ENCODE data around the gene SESN3. TPM values are rescaled to one million over a fixed set of nuclear protein-coding genes. Genes with fewer than 3 reads are reported as not detected.
A peak's percentile ranks its signal among the peaks of the same experiment; 100 is the strongest.
"Not testable (repeated sequence)": the region's sequence is repeated elsewhere in the genome, so short reads cannot be mapped to it uniquely, and the experiment has no call there.

Gene SESN3
- total RNA-seq, 4 donors from 2014 or later, result 12.4 to 37.3 (median 25.5) TPM

DNA sequence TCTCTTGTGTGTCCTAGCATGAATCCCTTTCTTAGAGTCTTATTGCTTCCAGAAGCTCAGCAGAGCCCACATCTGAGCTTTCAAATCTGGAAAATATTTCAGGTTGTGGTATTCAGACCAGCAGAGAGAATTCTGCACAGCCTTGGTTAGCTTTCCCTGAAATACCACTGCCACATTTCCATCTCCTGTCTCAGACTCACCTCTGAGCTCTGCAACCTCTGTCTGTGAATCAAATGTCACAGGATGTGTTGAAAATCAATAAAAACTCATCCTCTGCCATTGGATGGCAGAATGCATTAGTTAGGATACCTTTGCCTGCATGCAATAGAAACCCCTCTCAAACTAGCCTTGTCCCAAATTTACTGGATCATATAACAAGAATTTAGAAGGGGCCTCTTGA is 93.7 kb downstream of the SESN3 start:
- H3K4me3 ChIP-seq (ENCODE audit: low read depth, poor library complexity, severe bottlenecking), result no peak overlapping the region
- no peak for DNase-seq (ENCODE audit: low spot score in 2 of 2)
- no peak for TF ChIP-seq POLR2A (IDR thresholded peaks at IDR 0.05)
- TF ChIP-seq, protein P1, sequence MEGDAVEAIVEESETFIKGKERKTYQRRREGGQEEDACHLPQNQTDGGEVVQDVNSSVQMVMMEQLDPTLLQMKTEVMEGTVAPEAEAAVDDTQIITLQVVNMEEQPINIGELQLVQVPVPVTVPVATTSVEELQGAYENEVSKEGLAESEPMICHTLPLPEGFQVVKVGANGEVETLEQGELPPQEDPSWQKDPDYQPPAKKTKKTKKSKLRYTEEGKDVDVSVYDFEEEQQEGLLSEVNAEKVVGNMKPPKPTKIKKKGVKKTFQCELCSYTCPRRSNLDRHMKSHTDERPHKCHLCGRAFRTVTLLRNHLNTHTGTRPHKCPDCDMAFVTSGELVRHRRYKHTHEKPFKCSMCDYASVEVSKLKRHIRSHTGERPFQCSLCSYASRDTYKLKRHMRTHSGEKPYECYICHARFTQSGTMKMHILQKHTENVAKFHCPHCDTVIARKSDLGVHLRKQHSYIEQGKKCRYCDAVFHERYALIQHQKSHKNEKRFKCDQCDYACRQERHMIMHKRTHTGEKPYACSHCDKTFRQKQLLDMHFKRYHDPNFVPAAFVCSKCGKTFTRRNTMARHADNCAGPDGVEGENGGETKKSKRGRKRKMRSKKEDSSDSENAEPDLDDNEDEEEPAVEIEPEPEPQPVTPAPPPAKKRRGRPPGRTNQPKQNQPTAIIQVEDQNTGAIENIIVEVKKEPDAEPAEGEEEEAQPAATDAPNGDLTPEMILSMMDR (IDR thresholded peaks at IDR 0.05), result no peak
- intact Hi-C loops (cut with DNase I; ENCODE audit: low total_unique reads), result no loop called here

DNA sequence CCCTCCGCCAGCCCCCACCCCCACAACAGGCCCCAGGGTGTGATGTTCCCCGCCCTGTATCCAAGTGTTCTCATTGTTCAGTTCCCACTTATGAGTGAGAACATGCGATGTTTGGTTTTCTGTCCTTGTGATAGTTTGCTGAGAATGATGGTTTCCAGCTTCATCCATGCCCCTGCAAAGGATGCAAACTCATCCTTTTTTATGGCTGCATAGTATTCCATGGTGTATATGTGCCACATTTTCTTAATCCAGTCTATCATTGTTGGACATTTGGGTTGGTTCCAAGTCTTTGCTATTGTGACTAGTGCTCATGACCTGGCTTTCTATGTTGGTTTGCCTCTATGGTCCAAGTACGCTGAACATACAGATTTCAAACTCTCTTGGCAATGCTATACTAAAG is 94.3 kb downstream of the SESN3 start:
- H3K4me3 ChIP-seq (ENCODE audit: low read depth, poor library complexity, severe bottlenecking); DNase-seq (ENCODE audit: low spot score in 2 of 2); intact Hi-C loops (cut with DNase I; ENCODE audit: low total_unique reads): not testable (repeated sequence)
- 88 to 98% methylated on average over 4 of the region's 4 CpGs for WGBS, 2 donors

- intact Hi-C loops (cut with DNase I; ENCODE audit: low total_unique reads), result no loop called here
- 90 to 97% methylated on average over 2 of the region's 2 CpGs for WGBS, 2 donors
- TF ChIP-seq, protein P1 (IDR thresholded peaks at IDR 0.05), result no peak
- TF ChIP-seq POLR2A (IDR thresholded peaks at IDR 0.05), result no peak
- no peak overlapping the region for H3K4me3 ChIP-seq (ENCODE audit: low read depth, poor library complexity, severe bottlenecking)
- DNase-seq (ENCODE audit: low spot score in 2 of 2), result no peak
These were observed 95.1 kb downstream of the SESN3 start for GRCh38 chr11:95135880-95136279.

DNA sequence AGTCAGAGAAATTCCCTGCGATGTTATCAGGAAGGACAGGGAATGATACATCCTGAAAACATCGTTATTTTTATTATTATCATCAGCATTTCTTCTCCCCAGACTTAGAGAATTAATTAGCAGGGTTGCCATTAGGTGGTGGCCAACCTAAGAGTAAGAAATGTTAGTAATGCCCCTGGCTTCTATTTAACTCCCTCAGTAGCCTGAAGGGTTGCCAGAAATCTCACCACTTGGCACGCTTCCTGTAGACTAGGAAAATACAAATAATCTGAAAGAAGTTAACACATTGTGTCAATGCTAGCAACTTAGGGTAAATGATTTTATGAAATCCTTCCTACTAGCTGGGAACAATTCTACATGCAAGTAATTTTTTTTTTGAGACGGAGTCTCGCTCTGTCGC is 95.8 kb downstream of the SESN3 start:
- intact Hi-C loops (cut with DNase I; ENCODE audit: low total_unique reads), result no loop called here
- DNase-seq (ENCODE audit: low spot score in 2 of 2), result no peak
- no peak for TF ChIP-seq POLR2A (IDR thresholded peaks at IDR 0.05)
- TF ChIP-seq, protein P1 (IDR thresholded peaks at IDR 0.05), result no peak
- 36% methylated on average over 5 of the region's 6 CpGs for WGBS, 2 donors
- no peak overlapping the region for H3K4me3 ChIP-seq (ENCODE audit: low read depth, poor library complexity, severe bottlenecking)

DNA sequence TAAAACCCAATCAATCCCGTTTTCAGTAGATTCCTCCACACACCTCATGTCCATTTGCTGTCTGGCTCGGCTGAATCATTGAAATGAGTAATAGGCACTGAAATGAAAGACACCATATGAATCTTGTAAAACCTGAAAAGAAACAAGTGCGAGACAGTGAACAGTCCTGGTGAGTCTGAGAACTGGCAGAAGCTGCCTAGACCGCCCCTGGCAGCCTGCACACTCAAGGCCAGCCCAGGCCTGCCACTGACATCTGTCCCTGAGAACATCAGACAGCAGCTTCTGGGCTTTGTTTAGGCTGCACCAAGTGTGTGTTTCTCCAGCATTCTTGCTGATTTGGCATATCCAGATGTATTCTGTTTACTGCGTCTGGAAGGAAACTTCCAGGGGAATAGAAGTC is 96.5 kb downstream of the SESN3 start:
- H3K4me3 ChIP-seq (ENCODE audit: low read depth, poor library complexity, severe bottlenecking), result no peak overlapping the region
- no peak for TF ChIP-seq POLR2A (IDR thresholded peaks at IDR 0.05)
- TF ChIP-seq, protein P1 (IDR thresholded peaks at IDR 0.05), result no peak
- intact Hi-C loops (cut with DNase I; ENCODE audit: low total_unique reads), result no loop called here
- WGBS, 2 donors, result 31 to 33% methylated on average over 5 of the region's 5 CpGs
- peak in 1 of 2 donors; percentile 69 for DNase-seq (ENCODE audit: low spot score in 2 of 2)

- H3K4me3 ChIP-seq (ENCODE audit: low read depth, poor library complexity, severe bottlenecking), result no peak overlapping the region
- 52 to 65% methylated on average over 2 of the region's 2 CpGs for WGBS, 2 donors
- intact Hi-C loops (cut with DNase I; ENCODE audit: low total_unique reads), result no loop called here
- TF ChIP-seq POLR2A (IDR thresholded peaks at IDR 0.05), result no peak
- TF ChIP-seq, protein P1 (IDR thresholded peaks at IDR 0.05), result no peak
- DNase-seq (ENCODE audit: low spot score in 2 of 2), result no peak
These were observed 98.0 kb downstream of the SESN3 start for GRCh38 chr11:95132956-95133355.
